Left lobe of liver (tissue), 2 donors: ENCODE results near the gene ATP1A2. TPM values are rescaled to one million over a fixed set of nuclear protein-coding genes. Genes with fewer than 3 reads are reported as not detected.
A peak's percentile ranks its signal among the peaks of the same experiment; 100 is the strongest.

ENCODE experiments used
- ATAC-seq: fragments of 200-7000 bp; cut with Tn5 transposase; one replicate; pipeline ENCODE4 v1.9.1; 2020; ENCODE audit warnings: mild to moderate bottlenecking, moderate library complexity
- DNase-seq: peaks from one replicate; pipeline ENCODE4 v3.0.0-alpha.2; 2020; ENCODE audit warnings: low spot score
- total RNA-seq: library from RNA; stranded (reverse); gene quantifications from one replicate; pipeline ENCODE4 v1.2.1, GENCODE V29; 2021
- donor health status: DM: no; HTN: no; CAD: no; lungs with moderate emphysema.
- donor health status: DM: no; HTN: yes; CAD: no.

ATP1A2 gene
- total RNA-seq, 1 donor from 2014 or later: 0.45 TPM

GRCh38 chr1:160139840-160140239 is 24.3 kb downstream of the ATP1A2 start:
- ATAC-seq (no peak), DNase-seq (no peak)

- peak; percentile 34 for ATAC-seq
Measured at GRCh38 chr1:160143695-160144094, 28.1 kb downstream of the ATP1A2 start.

GRCh38 chr1:160144921-160145320 is 29.4 kb downstream of the ATP1A2 start:
- no peak for ATAC-seq
- DNase-seq: no peak

More at GRCh38 chr1:160143695-160144094, 28.1 kb downstream of the ATP1A2 start:
- DNase-seq: no peak

GRCh38 chr1:160146107-160146506 is 30.5 kb downstream of the ATP1A2 start:
- ATAC-seq (no peak), DNase-seq (no peak)

- no peak for DNase-seq
- ATAC-seq: no peak
Measured at GRCh38 chr1:160148121-160148520, 32.6 kb downstream of the ATP1A2 start.

GRCh38 chr1:160149233-160149632 is 33.7 kb downstream of the ATP1A2 start:
- no peak for DNase-seq
- ATAC-seq: no peak

GRCh38 chr1:160149716-160150115 is 34.2 kb downstream of the ATP1A2 start:
- ATAC-seq (no peak), DNase-seq (no peak)

GRCh38 chr1:160151303-160151702 is 35.7 kb downstream of the ATP1A2 start, which contains the start of gene ATP1A4:
ATP1A4 (plus strand) TSS chr1:160151603; CDS start chr1:160152041, 438 bp downstream.
- no peak for ATAC-seq
- DNase-seq: no peak

- DNase-seq: no peak
- ATAC-seq: no peak
Measured at GRCh38 chr1:160154790-160155189, 39.2 kb downstream of the ATP1A2 start.

GRCh38 chr1:160156361-160156760 is 40.8 kb downstream of the ATP1A2 start:
- DNase-seq (no peak), ATAC-seq (no peak)

GRCh38 chr1:160157174-160157573 is 41.6 kb downstream of the ATP1A2 start:
- DNase-seq: no peak
- ATAC-seq: no peak

GRCh38 chr1:160158031-160158430 is 42.5 kb downstream of the ATP1A2 start:
- ATAC-seq (no peak), DNase-seq (no peak)

GRCh38 chr1:160158534-160158933 is 43.0 kb downstream of the ATP1A2 start:
- ATAC-seq: no peak
- DNase-seq: no peak

- ATAC-seq: no peak
- no peak for DNase-seq
Measured at GRCh38 chr1:160159846-160160245, 44.3 kb downstream of the ATP1A2 start.

GRCh38 chr1:160161965-160162705 is 46.6 kb downstream of the ATP1A2 start:
- DNase-seq (no peak), ATAC-seq (peak; percentile 52)

GRCh38 chr1:160162931-160163330 is 47.4 kb downstream of the ATP1A2 start:
- ATAC-seq (no peak), DNase-seq (no peak)

- DNase-seq: no peak
- peak; percentile 67 for ATAC-seq
Measured at GRCh38 chr1:160163615-160164014, 48.1 kb downstream of the ATP1A2 start.

GRCh38 chr1:160164121-160164520 is 48.6 kb downstream of the ATP1A2 start:
- DNase-seq: no peak
- ATAC-seq: no peak

- no peak for ATAC-seq
- DNase-seq: no peak
Measured at GRCh38 chr1:160166166-160166868, 50.8 kb downstream of the ATP1A2 start.

GRCh38 chr1:160167056-160167455 is 51.5 kb downstream of the ATP1A2 start:
- no peak for ATAC-seq

GRCh38 chr1:160167580-160167979 is 52.0 kb downstream of the ATP1A2 start:
- DNase-seq: no peak
- no peak for ATAC-seq

More at GRCh38 chr1:160167056-160167455, 51.5 kb downstream of the ATP1A2 start:
- no peak for DNase-seq

- ATAC-seq: no peak
- no peak for DNase-seq
Measured at GRCh38 chr1:160168016-160168415, 52.5 kb downstream of the ATP1A2 start.
